ENCODE data around the gene FDXR. TPM values are rescaled to one million over a fixed set of nuclear protein-coding genes. Genes with fewer than 3 reads are reported as not detected.

FDXR gene
- total RNA-seq, 1 donor from 2014 or later: 7.4 TPM

GRCh38 chr17:74893936-74894671 lies 21.3 kb upstream of the FDXR start:
- peaks cover 77% of the 10 kb centered on the region for H3K27me3 ChIP-seq
- H3K4me3 ChIP-seq: peak overlapping the region; percentile 54
- peaks cover 5% of the 10 kb centered on the region for H3F3A ChIP-seq (ENCODE audit: low read depth)
- H3K9ac ChIP-seq: no peak overlapping the region
- H3K27me3 Mint-ChIP-seq (ENCODE audit: insufficient read depth, low read depth): peaks cover 56% of the 10 kb centered on the region
- H3K4me1 ChIP-seq: peaks cover 6% of the 10 kb centered on the region
- H3K27ac ChIP-seq: no peak overlapping the region
- H3K9me3 Mint-ChIP-seq: no peaks in the 10 kb centered on the region
- H3K27ac Mint-ChIP-seq: peak overlapping the region; percentile 82
- H2AFZ ChIP-seq (replicated peaks): no peak overlapping the region
- TF ChIP-seq CTCF (IDR thresholded peaks at IDR 0.05): no peak
- TF ChIP-seq EZH2phosphoT487 (IDR thresholded peaks at IDR 0.05): no peak
- TF ChIP-seq EZH2 (IDR thresholded peaks at IDR 0.05): no peak
- no peaks in the 10 kb centered on the region for H3K79me2 ChIP-seq (ENCODE audit: low read depth)
- H3K4me3 Mint-ChIP-seq: peak overlapping the region; percentile 84
- H3K4me1 Mint-ChIP-seq: peaks cover 10% of the 10 kb centered on the region
- DNase-seq (ENCODE audit: low spot score): no peak
- no peaks in the 10 kb centered on the region for H4K20me1 ChIP-seq (ENCODE audit: low read depth)
- H3K9me3 ChIP-seq (ENCODE audit: low read depth): no peaks in the 10 kb centered on the region
- H3K4me2 ChIP-seq: peak overlapping the region; percentile 87
- H3K36me3 ChIP-seq: no peaks in the 10 kb centered on the region
- no peaks in the 10 kb centered on the region for H3K36me3 Mint-ChIP-seq

- peaks cover 5% of the 10 kb centered on the region for H3F3A ChIP-seq (ENCODE audit: low read depth)
- no peak within 1 kb of the TSS for H3K27ac ChIP-seq
- Mint-ChIP-seq H3K27me3 (ENCODE audit: insufficient read depth, low read depth) (peaks cover 56% of the 10 kb centered on the region), H3K4me1 (peaks cover 10% of the 10 kb centered on the region), H3K36me3 (no peaks in the 10 kb centered on the region), H3K27ac (peak within 1 kb of the TSS; percentile 82), H3K4me3 (peak within 1 kb of the TSS; percentile 84), H3K9me3 (no peaks in the 10 kb centered on the region)
- no peaks in the 10 kb centered on the region for H3K79me2 ChIP-seq (ENCODE audit: low read depth)
- no peak within 1 kb of the TSS for H3K9ac ChIP-seq
- no peaks in the 10 kb centered on the region for H3K36me3 ChIP-seq
- peak within 1 kb of the TSS; percentile 54 for H3K4me3 ChIP-seq
- no peaks in the 10 kb centered on the region for H4K20me1 ChIP-seq (ENCODE audit: low read depth)
- peak; percentile 36 for DNase-seq (ENCODE audit: low spot score)
- H3K4me1 ChIP-seq: peaks cover 6% of the 10 kb centered on the region
- peak within 1 kb of the TSS; percentile 87 for H3K4me2 ChIP-seq
- peak within 1 kb of the TSS; percentile 92 for H2AFZ ChIP-seq (replicated peaks)
- H3K9me3 ChIP-seq (ENCODE audit: low read depth): no peaks in the 10 kb centered on the region
- H3K27me3 ChIP-seq: peaks cover 77% of the 10 kb centered on the region
- peak; percentile 90 for TF ChIP-seq EZH2 (IDR thresholded peaks at IDR 0.05)
- TF ChIP-seq EZH2phosphoT487 (IDR thresholded peaks at IDR 0.05): peak; percentile 94
- TF ChIP-seq CTCF (IDR thresholded peaks at IDR 0.05): no peak
Measured at GRCh38 chr17:74892974-74893911, 20.4 kb upstream of the FDXR start, which contains the start of gene FADS6. TSS of gene FADS6 (minus strand) at chr17:74893633. CDS start at chr17:74893595, 38 bp downstream.

- H3K27me3 Mint-ChIP-seq (ENCODE audit: insufficient read depth, low read depth): peaks cover 55% of the 10 kb centered on the region
- peak overlapping the region; percentile 64 for H3K4me3 Mint-ChIP-seq
Measured at GRCh38 chr17:74892013-74892841, 19.4 kb upstream of the FDXR start.

More at GRCh38 chr17:74892013-74892841, 19.4 kb upstream of the FDXR start:
- no peaks in the 10 kb centered on the region for H3K79me2 ChIP-seq (ENCODE audit: low read depth)
- peaks cover 5% of the 10 kb centered on the region for H3F3A ChIP-seq (ENCODE audit: low read depth)
- Mint-ChIP-seq H3K4me1 (peaks cover 10% of the 10 kb centered on the region), H3K27ac (no peak overlapping the region), H3K9me3 (no peaks in the 10 kb centered on the region), H3K36me3 (no peaks in the 10 kb centered on the region)
- H3K4me1 ChIP-seq: peaks cover 6% of the 10 kb centered on the region
- no peak overlapping the region for H3K4me2 ChIP-seq
- TF ChIP-seq EZH2phosphoT487 (IDR thresholded peaks at IDR 0.05): no peak
- TF ChIP-seq CTCF (IDR thresholded peaks at IDR 0.05): no peak
- TF ChIP-seq EZH2 (IDR thresholded peaks at IDR 0.05): no peak
- no peak overlapping the region for H3K4me3 ChIP-seq
- H3K27me3 ChIP-seq: peaks cover 72% of the 10 kb centered on the region
- no peaks in the 10 kb centered on the region for H4K20me1 ChIP-seq (ENCODE audit: low read depth)
- H3K9me3 ChIP-seq (ENCODE audit: low read depth): no peaks in the 10 kb centered on the region
- H3K36me3 ChIP-seq: no peaks in the 10 kb centered on the region
- H3K27ac ChIP-seq: no peak overlapping the region
- H3K9ac ChIP-seq: no peak overlapping the region
- H2AFZ ChIP-seq (replicated peaks): no peak overlapping the region
- DNase-seq (ENCODE audit: low spot score): no peak

All from neural progenitor cell (in vitro differentiated cells).